HEK293 (cell line): ENCODE data around the gene CHCHD6.

ENCODE experiments used
- CTCF ChIA-PET: fragments of 350-600 bp; formaldehyde crosslinking; extraction: SDS; loops from one replicate; lab custom pipeline; 2021; ENCODE audit warnings: antibody characterized with exemption; lab: Yijun Ruan, JAX
- POLR2A ChIA-PET: fragments of 300-600 bp; formaldehyde crosslinking; extraction: SDS; loops from one replicate; lab custom pipeline; 2020; ENCODE audit warnings: antibody characterized with exemption, inconsistent platforms; lab: Yijun Ruan, JAX
- H3K27ac ChIP-seq: fragments of 200-500 bp; sonication (Bioruptor generic); 2 replicates; pipeline ENCODE4 v1.5.1; 2014; ENCODE audit warnings: low read depth, low read length, control low read depth, inconsistent platforms; ENCODE audit errors: extremely low read depth
- H3K36me3 ChIP-seq, 2 experiments: fragments of 200-500 bp in 1 of 2; sonication (Bioruptor generic) in 1 of 2; 1 replicate in 1 of 2; 2 replicates in 1 of 2; pipeline ENCODE4 v1.5.1; 2014 to 2017; ENCODE audit warnings: inconsistent platforms in 2 of 2, low read length in 2 of 2; ENCODE audit not compliant: control insufficient read depth in 2 of 2, insufficient read depth in 1 of 2
- H3K4me1 ChIP-seq: fragments of 200-500 bp; sonication (Bioruptor generic); 2 replicates; pipeline ENCODE4 v1.5.1; 2014; ENCODE audit warnings: mild to moderate bottlenecking, low read length, inconsistent platforms; ENCODE audit not compliant: control insufficient read depth, insufficient read depth
- H3K4me3 ChIP-seq: 2 replicates; pipeline ENCODE4 v1.5.1; 2011; ENCODE audit warnings: low read depth, mild to moderate bottlenecking, control low read depth, low read length, moderate library complexity
- H3K9me3 ChIP-seq: fragments of 200-500 bp; sonication (Bioruptor generic); 2 replicates; pipeline ENCODE4 v1.5.1; 2014; ENCODE audit warnings: low read depth, low read length, inconsistent platforms; ENCODE audit not compliant: control insufficient read depth, insufficient read depth
- BCL6B ChIP-seq: fragments of 450-650 bp; formaldehyde crosslinking; IDR thresholded peaks from 2 replicates; pipeline ENCODE4 v1.5.1; 2017; ENCODE audit warnings: missing biosample characterization, missing genetic modification characterization
- GLIS2 ChIP-seq: fragments of 450-650 bp; formaldehyde crosslinking; IDR thresholded peaks from 2 replicates; pipeline ENCODE4 v1.5.1; 2016; ENCODE audit warnings: missing biosample characterization, missing genetic modification characterization
- HOXA7 ChIP-seq: sonication (generic); formaldehyde crosslinking; IDR thresholded peaks from 2 replicates; pipeline ENCODE4 v1.8.1; 2022; ENCODE audit warnings: missing genetic modification reagents, borderline replicate concordance
- KLF17 ChIP-seq: fragments of 450-650 bp; formaldehyde crosslinking; IDR thresholded peaks from 2 replicates; pipeline ENCODE4 v1.5.1; 2016; ENCODE audit warnings: missing biosample characterization, missing genetic modification characterization
- MEIS1 ChIP-seq: sonication (generic); formaldehyde crosslinking; IDR thresholded peaks from 2 replicates; pipeline ENCODE4 v1.8.1; 2022; ENCODE audit warnings: missing genetic modification reagents, mild to moderate bottlenecking, borderline replicate concordance
- MYNN ChIP-seq: fragments of 450-650 bp; formaldehyde crosslinking; IDR thresholded peaks from 2 replicates; pipeline ENCODE4 v1.5.1; 2016; ENCODE audit warnings: missing biosample characterization, missing genetic modification characterization, borderline replicate concordance
- PRDM1 ChIP-seq: fragments of 450-650 bp; formaldehyde crosslinking; IDR thresholded peaks from 2 replicates; pipeline ENCODE4; 2016; ENCODE audit warnings: missing biosample characterization, missing genetic modification characterization
- SCRT1 ChIP-seq: fragments of 450-650 bp; formaldehyde crosslinking; IDR thresholded peaks from 2 replicates; pipeline ENCODE4 v1.5.1; 2016; ENCODE audit warnings: missing biosample characterization, missing genetic modification characterization, borderline replicate concordance
- TRIM28 ChIP-seq: IDR thresholded peaks from 2 replicates; pipeline ENCODE4 v1.6.1; 2011; ENCODE audit warnings: low read length, control low read depth, borderline replicate concordance
- ZBTB49 ChIP-seq: fragments of 450-650 bp; formaldehyde crosslinking; IDR thresholded peaks from 2 replicates; pipeline ENCODE4 v1.5.1; 2016; ENCODE audit warnings: missing biosample characterization, missing genetic modification characterization, low read depth
- ZIC2 ChIP-seq: fragments of 450-650 bp; formaldehyde crosslinking; IDR thresholded peaks from 2 replicates; pipeline ENCODE4 v1.5.1; 2016; ENCODE audit warnings: missing biosample characterization, missing genetic modification characterization
- ZNF138 ChIP-seq: fragments of 450-650 bp; formaldehyde crosslinking; IDR thresholded peaks from 2 replicates; pipeline ENCODE4 v1.5.1; 2016; ENCODE audit warnings: missing biosample characterization, missing genetic modification characterization, borderline replicate concordance
- ZNF155 ChIP-seq: fragments of 450-650 bp; formaldehyde crosslinking; IDR thresholded peaks from 2 replicates; pipeline ENCODE4 v1.5.1; 2016; ENCODE audit warnings: missing biosample characterization, missing genetic modification characterization
- ZNF26 ChIP-seq: fragments of 450-650 bp; formaldehyde crosslinking; IDR thresholded peaks from 2 replicates; pipeline ENCODE4 v1.5.1; 2016; ENCODE audit warnings: missing biosample characterization, missing genetic modification characterization
- ZNF280C ChIP-seq: fragments of 450-650 bp; formaldehyde crosslinking; IDR thresholded peaks from 2 replicates; pipeline ENCODE4 v1.5.1; 2016; ENCODE audit warnings: missing biosample characterization, missing genetic modification characterization
- ZNF280D ChIP-seq: fragments of 450-650 bp; formaldehyde crosslinking; IDR thresholded peaks from 2 replicates; pipeline ENCODE4 v1.5.1; 2016; ENCODE audit warnings: missing biosample characterization, missing genetic modification characterization
- ZNF311 ChIP-seq: fragments of 450-650 bp; formaldehyde crosslinking; IDR thresholded peaks from 2 replicates; pipeline ENCODE4 v1.5.1; 2017; ENCODE audit warnings: missing biosample characterization, missing genetic modification characterization, borderline replicate concordance
- ZNF416 ChIP-seq: fragments of 450-650 bp; formaldehyde crosslinking; IDR thresholded peaks from 2 replicates; pipeline ENCODE4 v1.5.1; 2016; ENCODE audit warnings: missing biosample characterization, missing genetic modification characterization
- ZNF521 ChIP-seq: fragments of 450-650 bp; formaldehyde crosslinking; IDR thresholded peaks from 2 replicates; pipeline ENCODE4 v1.5.1; 2017; ENCODE audit warnings: missing biosample characterization, mild to moderate bottlenecking, missing genetic modification characterization
- ZNF529 ChIP-seq: fragments of 450-650 bp; formaldehyde crosslinking; IDR thresholded peaks from 2 replicates; pipeline ENCODE4 v1.5.1; 2017; ENCODE audit warnings: missing genetic modification characterization, missing biosample characterization; ENCODE audit not compliant: insufficient replicate concordance
- ZNF544 ChIP-seq: fragments of 450-650 bp; formaldehyde crosslinking; IDR thresholded peaks from 2 replicates; pipeline ENCODE4 v1.5.0; 2017; ENCODE audit warnings: missing biosample characterization, missing genetic modification characterization
- ZNF830 ChIP-seq: fragments of 450-650 bp; IDR thresholded peaks from 2 replicates; pipeline ENCODE4 v1.5.0; 2018; ENCODE audit warnings: missing biosample characterization, missing genetic modification characterization, low read depth, mild to moderate bottlenecking, moderate library complexity

Gene CHCHD6

GRCh38 chr3:126847061-126847460 is 143.0 kb downstream of the CHCHD6 start (continued):
- TF ChIP-seq BCL6B (tag by site-specific recombination) (no peak), ZNF280C (tag by site-specific recombination) (no peak), KLF17 (tag by site-specific recombination) (no peak)
- TF ChIP-seq, all 188 proteins: peak for 0

- H3K9me3 ChIP-seq: no peaks in the 10 kb centered on the region
- CTCF ChIA-PET: no interaction called here
- H3K27ac ChIP-seq: no peak overlapping the region
- POLR2A ChIA-PET: no interaction called here
- no peaks in the 10 kb centered on the region for H3K4me1 ChIP-seq
- no peaks in the 10 kb centered on the region for H3K36me3 ChIP-seq
- TF ChIP-seq ZNF138 (tag by site-specific recombination): no peak
- no peak for TF ChIP-seq TRIM28
- no peak for TF ChIP-seq ZNF280D (tag by site-specific recombination)
- no peak for TF ChIP-seq ZNF416 (tag by site-specific recombination)
- TF ChIP-seq ZBTB49: no peak
- TF ChIP-seq ZIC2 (tag by site-specific recombination): no peak
- TF ChIP-seq MYNN (tag by site-specific recombination): no peak
- TF ChIP-seq GLIS2 (tag by site-specific recombination): no peak
- TF ChIP-seq PRDM1 (tag by site-specific recombination): no peak
- no peak for TF ChIP-seq MEIS1 (CRISPR knock-in tag)
- no peak for TF ChIP-seq HOXA7
- no peak for TF ChIP-seq ZNF544 (tag by site-specific recombination)
- no peak for TF ChIP-seq ZNF529
- TF ChIP-seq ZNF155: no peak
- TF ChIP-seq ZNF26 (tag by site-specific recombination): no peak
- no peak for TF ChIP-seq ZNF311
- no peak for TF ChIP-seq ZNF521 (tag by site-specific recombination)
- TF ChIP-seq SCRT1 (tag by site-specific recombination): no peak
- TF ChIP-seq ZNF830 (tag by site-specific recombination): no peak
- TF ChIP-seq, all 188 proteins: peak for 0
- no peak overlapping the region for H3K4me3 ChIP-seq
These were observed 145.0 kb downstream of the CHCHD6 start for GRCh38 chr3:126848991-126849390.
